Activated T-cell treated with anti-CD3 and anti-CD28 coated beads for 1 hour (primary cell): Measurements from ENCODE around the gene GALNT9.

Experiments used
- DNase-seq: peaks from one replicate; pipeline ENCODE4 v3.0.0-alpha.2; 2020; ENCODE audit warnings: low read depth

The GALNT9 gene

DNA sequence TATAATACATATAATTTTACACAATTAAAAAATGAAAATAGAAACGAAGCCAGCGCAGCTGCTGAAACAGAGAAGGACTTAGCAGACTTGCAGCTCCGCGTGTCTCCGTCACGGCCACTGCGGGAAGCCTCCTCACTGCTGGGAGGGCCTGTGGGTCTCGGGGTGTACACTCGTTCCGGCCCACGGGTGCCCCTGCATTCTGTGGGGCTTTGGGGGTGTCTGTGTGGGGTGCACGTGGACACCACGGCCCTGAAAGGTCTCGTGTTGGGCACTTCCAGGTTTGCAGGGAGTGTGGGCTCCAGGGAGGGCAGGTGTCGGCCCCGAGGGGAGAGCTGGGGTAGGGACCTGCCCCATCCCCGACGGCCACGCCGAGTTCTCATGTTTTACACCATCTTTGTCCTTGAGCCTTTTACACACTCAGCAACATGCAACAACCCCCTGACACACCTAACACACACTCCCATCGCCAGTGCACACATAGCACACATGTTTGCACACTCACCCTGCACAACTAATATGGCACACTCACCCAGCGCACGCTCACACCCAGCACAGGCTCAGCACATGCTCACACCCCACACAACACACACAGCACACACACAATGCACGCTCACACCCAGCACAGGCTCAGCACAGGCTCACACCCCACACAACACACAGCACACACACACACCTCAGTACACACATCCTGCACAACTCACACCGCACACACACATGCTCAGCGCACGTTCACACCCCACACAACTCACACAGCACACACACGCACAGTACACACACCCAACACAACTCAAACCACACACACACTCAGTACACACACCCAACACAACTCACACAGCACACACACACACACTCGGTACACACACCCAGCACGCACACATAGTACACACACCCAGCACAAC lies 148.5 kb downstream of the GALNT9 start:
- DNase-seq, result no peak

DNA sequence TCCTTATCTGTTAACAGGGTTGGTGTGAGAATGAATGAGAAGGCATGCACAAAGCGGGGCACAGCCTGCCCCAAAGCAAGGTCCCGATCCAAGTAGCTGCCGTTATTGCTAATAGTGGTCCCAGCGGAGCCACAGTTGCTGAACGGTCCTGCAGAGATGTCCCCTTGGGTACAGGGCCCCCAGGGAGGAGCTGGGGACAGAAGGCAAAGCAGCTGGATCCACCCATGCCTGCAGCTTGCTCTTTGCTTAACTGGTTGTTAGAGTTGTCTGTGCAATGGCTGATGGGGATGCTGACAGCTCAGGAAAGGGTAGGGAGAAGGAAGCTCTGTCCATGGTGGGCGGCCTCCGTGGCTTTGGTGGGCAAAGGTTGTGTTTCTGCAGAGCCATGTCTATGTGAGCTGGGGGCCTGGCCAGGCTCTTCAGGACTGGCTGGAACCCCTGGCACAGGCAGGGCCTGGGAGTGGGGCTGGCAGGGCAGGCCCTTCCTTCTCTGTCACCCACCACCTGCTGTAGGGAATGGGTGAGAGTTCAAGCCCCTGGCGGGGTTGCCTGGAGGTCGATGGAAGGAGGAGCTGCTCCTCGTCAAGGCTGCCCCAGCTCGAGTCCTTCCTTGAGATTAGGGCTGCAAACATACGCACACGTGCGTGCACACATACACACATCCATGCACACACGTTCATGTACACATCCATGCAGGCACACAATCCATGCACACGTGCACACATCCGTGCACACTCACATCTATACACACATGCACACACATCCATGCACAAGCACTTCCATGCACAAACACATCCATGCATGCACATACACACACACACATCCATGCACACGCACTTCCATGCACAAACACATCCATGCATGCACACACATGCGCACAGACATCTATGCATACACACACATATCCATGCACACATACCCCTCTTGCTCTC lies 149.7 kb downstream of the GALNT9 start:
- no peak for DNase-seq

DNA sequence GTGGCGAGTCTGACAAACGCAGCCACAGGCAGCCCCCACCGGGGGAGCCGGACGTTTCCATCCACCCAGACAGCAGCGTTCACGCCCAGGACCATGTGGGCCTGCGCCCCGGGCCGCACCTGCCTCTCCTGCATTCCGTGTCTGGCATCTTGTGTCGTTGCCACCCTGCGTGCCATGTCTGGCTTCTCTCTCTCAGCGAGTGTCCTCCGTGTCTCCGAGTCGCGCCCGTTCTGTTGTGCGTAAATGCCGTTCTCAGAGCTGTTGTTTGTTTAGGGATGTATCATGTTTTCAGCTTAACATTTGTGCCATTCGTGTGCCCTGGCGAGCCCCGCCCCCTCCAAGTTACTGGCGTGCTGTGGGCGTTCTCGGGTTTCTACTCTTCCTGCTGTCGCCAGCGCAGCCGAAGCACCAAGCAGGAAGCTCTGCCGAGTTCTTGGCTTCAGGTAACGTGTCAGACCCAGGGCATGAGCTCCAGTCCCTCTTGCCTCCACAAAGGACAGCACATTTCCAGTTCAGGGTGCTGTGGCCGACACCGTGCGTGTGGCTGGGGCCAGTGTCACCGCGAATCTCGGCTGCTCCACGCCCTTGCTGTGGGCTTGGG lies 150.5 kb downstream of the GALNT9 start:
- DNase-seq, result no peak

DNA sequence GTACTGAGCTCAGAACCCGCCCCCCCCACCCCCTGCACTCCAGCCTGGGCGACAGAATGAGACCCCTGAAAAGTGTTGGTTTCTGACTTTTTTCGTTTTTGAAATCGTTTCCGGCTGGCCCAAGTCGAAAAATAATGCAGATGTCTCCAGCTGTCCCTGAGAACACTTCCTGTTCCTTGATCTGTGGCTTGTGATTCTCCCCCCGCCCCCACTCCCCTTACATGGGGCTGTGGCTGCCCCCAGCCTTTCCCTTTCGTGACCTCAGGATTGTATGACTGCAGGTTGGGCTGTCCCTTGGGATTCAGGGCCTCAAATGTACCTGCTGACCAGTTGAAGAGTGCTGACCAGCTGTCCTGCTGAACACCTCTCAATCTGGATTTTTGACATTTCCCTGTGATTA lies 151.1 kb downstream of the GALNT9 start:
- no peak for DNase-seq

DNA sequence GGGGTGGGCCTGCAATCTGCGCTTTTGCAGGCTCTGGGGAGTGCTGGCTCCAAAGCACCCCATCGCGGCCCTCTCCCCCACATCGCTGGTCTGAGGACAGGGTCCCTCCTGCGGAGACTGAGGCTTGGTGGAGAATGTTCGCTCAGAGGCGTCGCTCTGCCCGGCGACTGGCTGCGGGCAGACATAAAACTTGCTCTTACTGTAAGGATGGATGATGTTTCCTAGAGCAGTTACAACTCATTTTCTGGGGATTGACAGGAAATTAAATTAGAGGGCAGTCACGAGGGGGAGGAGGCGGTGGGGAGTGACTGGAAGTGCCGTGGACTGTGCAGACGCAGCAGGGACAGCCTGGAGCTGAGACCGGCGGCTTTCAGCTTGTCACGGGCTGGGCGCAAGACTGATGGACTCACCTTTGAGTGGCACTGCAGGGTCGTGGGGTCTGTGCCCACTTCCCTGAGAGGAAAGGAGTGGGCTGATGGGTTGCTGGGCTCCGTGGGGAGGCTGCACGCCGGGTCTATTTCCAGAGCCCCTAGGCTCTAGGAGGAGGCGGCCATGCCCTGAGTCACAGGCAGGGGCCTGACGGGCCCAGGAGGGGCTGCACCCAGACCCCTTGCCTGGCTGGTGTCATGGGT lies 152.4 kb downstream of the GALNT9 start:
- no peak for DNase-seq

DNA sequence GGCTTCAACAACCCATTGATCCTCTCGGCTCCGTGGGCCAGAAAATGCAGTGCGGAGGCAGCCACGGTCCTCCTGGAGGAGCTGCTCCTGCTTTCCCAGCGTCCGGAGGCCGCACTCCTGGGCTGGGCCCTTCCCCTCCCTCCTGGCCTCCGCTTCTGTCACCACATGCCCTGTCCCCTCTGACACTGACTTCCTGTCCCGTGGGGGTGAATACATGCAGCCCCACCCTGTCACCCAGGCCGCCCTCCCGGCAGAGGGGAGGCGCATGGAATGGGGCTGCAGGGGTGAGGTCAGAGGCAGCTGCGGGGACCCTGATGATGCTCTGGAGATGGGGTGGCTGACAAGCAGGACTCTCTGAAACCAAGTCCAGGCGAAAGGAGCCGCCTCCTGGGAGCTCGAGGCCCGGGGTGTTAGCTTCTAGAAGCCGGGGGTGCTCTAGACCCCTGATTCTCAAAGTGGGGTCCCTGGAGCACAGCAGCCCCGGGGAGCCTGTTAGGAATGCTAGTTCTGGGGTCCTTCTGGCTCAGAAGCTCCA lies 152.9 kb downstream of the GALNT9 start:
- DNase-seq, result no peak

DNA sequence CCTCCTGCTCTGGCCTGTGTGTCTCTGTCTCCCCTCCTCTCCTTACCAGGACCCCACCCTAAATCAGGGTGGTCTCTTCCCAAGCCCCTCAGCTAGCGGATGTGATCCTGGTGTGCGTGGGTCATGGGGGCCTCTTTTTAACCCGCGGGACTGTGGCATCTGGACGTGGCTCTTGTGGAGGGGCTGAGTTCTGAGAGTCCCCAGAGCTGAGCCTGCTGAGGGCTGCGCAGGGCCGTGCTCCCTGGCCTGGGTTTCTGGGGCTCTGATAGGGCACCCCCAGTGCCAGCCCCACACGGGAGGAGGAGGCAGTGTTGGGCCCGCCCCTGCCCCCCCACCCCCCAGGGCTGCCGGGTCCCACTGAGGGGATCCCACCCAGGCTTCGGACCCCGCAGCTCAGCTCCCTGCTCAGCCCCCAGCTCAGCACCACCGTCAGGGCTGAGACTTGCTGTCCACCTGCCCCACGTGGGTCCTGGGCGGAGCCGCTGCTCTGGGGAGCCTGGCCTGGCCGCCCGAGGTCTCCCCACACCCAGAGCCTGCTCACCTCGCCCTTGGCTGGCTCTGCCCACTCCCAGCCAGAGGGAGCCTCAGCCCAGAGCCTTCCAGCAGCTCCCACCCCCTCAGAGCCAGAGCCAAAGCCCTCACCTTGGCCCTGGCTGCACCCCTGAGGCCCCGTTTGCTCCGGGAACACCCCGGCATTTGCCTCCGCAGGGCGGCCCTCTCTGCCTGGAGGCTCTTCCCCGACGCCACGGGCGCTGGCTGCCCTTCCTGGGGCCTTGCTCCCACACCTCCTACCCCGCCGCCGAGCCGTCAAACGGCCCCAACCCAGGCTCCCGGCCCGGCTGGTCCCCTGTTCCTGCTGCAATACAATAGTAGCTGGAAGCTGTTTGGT lies 153.6 kb downstream of the GALNT9 start:
- DNase-seq, result no peak

DNA sequence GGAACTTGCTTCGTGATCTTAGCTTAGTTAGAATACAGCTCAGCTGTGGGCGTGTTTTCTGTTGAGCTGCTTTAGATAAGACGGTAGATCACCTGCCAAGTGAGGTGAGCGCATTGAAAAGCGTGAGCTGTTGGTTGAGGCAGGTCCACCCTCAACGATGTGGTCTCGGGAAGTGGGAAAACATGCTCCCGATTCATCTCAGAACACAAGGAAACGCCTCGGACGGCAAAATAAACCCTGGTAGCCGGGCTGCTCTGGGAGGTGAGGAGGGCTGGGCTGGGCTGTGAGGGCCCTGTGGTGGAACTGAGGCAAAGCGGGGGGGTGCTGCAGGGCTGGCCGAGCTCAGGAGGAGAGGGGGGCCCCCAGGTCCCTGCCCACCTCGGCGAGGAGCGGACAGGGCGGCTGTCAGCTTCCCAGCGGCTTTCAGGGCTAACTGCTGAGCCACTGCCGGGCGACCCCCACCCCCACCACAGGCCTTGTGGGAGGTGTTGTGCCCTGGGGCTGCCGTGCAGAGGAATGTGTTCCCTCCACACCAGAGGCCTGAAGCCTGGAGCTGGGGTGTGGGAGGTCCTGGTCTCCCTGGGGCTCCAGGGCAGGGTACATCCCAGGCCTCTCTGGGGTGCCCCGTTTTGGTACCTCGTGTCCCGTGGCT lies 154.4 kb downstream of the GALNT9 start:
- DNase-seq, result no peak

DNA sequence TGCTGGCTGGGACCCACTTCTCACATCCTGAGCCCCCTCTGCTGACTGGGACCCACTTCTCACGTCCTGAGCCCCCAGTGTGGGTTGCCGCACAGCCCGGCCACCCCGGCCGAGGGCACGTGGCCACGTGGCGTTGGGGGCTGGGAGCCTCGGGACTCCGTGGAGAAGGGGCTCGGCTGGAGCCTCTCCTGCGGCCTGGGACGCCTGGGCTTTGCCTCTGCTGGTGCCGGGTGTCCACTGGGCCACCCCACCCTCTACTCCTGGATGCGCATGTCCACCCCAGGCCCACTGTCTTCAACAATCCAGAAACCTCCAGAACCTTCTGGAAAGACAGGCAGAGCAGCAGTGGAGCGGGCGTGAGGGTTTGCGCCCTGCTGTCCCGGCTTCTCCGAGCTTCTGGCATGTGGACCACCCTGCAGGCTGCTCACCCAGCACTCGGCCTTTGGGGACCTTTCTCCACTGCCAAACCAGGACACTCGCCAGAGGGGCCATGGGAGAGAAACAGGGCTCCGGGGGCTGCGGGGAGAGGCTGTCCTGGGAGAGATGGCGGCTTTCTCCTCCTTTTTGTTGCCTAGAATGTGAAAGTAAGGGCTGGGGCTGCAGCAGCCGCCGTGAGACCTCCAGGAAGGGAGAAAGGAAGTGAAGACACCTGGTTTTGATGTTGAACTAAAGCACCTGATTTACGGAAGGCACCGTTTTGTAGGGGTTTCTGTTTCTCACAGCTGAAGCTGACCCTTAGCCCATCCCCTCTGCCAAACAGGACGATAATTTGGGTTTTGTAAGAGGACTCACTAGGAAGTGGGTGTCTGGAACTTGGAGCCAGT lies 155.2 kb downstream of the GALNT9 start:
- no peak for DNase-seq

DNA sequence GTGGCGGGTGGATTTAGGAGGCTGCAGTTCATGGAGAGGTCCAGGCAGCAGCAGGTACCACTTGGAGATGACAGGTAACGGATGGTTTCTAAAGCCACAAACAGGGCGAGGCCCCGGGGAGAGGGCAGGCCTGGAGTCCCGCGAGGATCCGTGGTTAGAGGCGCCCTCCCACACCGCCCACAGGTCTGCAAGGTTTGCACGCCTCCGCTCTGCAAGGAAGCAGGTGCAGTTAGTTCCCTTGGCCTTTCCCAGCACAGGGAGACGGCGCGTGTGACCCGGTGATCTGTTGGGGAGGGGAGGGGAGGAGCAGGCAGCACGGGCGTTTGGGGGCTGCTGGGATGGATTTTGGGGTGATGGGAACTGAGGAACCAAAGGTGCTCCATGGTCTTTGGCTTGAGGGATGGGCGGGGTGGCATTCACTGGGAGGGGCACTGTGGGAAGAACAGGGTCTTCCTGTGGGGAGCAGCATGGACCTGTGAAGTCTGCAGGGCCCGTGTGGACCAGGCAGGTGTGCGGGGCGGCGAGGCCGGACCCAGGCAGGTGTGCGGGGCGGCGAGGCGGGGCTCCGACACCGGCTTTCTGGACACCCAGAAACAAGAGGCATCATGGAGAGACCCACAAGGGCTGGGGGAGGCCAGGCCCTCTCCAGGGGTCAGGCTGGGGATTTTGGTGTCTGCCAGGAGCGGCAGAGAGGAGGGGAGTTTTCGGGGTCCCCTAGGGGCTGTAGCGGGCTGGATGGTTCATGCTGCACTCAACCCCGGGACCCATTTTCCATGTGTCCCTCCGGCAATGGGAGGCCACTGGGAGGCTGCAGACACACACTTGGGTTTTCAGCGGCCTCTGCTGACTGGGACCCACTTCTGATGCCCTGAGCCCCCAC lies 156.0 kb downstream of the GALNT9 start:
- no peak for DNase-seq

DNA sequence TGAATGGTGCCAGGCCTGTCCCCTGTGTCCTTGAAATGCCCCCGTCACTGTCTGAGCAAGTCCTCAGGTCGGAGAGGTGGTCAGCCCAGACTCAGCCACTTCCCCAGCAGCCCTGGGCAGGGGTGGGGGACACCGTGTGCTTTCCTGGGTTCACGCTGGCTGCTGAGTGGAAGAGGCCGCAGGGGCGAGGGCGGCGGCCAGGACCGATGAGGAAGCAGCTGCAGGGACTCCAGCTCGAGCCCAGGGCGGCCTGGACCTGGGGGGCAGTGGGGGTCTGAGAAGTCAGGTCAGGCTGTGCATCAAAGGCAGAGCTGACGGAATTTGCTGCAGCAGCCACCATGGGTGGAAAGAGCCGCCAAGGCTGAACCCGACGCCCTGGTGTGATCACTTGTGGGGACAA lies 156.8 kb downstream of the GALNT9 start:
- DNase-seq, result no peak

DNA sequence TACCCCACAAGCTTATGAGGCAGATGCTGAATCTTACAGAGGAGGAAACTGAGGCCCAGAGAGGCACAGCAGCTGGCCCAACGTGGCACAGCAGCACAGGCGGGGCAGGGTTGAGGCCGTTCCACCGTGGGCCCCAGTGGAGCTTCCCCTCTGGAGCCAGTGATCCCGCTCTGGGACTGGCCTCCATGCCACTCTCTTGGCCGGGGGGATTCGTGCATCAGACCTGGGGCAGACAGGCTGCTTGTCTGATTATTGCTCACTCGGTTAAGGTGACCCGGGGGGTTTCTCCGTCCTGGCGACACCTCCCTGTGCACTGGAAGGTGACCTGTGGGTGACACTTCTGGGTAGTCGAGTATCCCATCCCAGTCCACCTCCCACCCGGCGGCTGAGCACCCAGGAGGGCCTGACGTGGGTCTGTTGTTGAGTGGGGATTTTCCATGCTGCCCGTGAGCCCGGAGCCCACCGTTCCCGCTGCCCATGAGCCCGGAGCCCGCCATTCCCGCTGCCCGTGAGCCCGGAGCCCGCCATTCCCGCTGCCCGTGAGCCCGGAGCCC lies 157.3 kb downstream of the GALNT9 start:
- DNase-seq, result no peak

DNA sequence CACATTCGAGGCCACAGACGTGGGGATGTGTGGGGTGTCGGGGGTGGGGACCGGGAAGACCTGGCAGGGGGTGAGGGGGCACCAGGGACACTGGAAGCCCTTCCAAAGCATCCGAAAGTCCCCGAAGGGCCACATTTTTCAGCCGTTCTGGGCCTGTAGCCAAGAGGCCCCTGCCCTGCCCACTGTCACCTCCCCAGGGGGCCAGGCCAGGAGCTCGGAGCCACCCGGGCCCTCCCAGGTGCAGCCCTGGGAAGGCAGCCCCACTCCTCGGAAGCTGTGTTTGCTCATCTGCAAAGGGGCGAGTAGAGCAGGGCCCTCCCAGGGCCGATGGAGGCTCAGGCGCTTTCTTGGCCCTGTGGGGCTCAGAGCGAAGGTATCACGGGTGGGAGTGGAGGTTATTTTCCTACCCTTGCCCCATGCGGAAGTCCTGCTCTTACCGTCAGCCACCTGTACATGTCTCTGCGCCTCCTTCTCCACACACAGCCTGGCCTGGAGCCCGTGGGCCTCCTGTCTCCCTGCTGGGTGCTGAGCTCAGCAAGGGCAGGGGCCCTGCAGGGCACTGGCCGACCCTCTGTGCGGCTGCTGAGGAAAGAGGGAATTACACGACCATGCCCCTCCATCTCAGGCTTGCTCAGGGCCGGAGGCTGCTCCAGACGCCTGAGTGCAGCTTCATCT lies 158.0 kb downstream of the GALNT9 start:
- DNase-seq, result no peak

DNA sequence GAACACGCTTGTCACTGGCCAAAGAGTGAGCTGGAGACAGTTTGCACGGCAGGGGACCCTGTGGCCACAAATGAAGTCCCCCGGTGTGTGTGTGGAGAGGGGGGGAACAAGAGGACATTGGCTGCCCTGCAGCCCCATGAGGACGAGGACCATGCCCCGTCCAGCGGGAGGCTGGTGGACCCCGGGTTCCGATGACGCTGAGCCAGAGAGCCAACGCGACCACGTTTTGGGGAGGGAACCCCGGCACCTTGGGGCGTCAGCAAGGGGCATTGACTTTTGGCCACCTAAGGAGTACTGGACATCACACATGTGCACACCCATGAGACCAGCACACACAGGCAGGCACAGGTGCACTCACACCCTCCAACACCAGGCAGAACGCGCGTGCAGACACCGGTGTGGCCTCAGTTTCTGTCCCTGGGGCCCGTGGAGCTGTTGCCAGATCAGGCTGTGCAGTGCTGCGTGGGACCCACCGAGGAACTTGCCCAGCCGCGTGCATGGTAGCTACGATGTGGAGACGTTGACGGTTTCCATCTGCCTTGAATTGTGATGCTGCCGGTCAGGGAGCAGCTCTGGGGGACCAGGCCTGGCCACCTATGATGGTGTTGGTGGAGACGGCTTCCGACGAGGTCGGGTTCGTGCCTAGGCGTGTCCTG lies 158.6 kb downstream of the GALNT9 start:
- DNase-seq, result no peak

DNA sequence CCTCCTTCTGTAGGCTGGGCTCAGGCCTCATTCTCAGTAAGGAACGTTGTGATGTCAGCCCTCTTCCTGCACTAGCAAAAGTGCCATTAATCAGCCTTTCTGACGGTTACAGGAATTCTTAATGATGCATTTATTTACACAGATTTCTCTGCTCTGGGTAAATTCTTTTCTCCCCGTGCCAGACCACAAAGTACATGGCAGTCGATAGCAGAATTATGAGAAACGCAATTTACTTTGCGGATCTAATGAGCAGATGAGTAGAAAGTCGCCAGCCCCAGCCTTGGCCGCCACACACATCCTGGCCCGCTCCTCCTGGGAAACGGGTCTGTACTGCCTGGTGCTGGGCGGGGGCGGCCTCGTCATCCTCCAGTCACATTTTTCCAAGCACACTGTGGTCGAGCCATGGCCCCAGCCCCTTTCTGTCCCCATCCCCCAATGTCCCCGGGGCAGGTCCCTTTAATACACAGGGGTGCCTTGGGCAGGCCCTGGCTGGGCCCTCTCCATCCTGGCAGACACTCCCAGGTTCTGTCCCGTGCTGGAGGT lies 159.2 kb downstream of the GALNT9 start:
- DNase-seq, result no peak

DNA sequence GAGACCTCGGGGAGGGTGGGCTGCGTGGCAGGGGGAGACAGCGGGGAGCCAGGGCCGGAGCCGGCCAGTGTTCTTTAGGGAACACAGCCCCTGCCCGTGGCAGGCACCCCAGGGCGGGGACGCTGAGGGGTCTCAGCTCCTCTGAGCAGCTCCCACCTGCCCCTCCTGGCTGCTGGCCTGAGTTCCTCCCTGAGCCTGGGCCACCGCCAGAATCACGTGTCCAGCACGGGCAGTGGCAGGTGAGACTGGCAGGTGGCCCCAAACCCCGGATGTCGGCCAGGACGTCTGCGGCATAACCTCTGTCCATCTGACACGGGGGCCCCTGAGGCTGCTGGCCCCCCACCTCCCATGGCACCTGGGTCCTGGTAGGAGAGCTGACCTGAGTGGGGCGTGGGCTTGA lies 160.0 kb downstream of the GALNT9 start:
- DNase-seq, result no peak
